GM23338 (cell line): ENCODE measurements around the gene FGGY. TPM values are rescaled to one million over a fixed set of nuclear protein-coding genes. Genes with fewer than 3 reads are reported as not detected.

Experiments used
- ATAC-seq: fragments of 200-7000 bp; cut with Tn5 transposase; 3 replicates; pipeline ENCODE4 v1.9.1; 2020
- DNase-seq: peaks from one replicate; pipeline ENCODE4 v3.0.0-alpha.2; 2015; ENCODE audit warnings: low spot score
- H2AFZ ChIP-seq: fragments of 200-600 bp; sonication (generic); 2 replicates; pipeline ENCODE4 v1.8.0; 2016; ENCODE audit warnings: antibody characterized with exemption, mild to moderate bottlenecking, moderate library complexity
- H3F3A ChIP-seq: fragments of 200-600 bp; sonication (generic); replicated peaks from 2 replicates; pipeline ENCODE4 v1.8.0; 2017; ENCODE audit warnings: antibody characterized with exemption, mixed run types, low read depth
- H3K27ac ChIP-seq: fragments of 200-600 bp; sonication (generic); 2 replicates; pipeline ENCODE4 v1.6.1; 2016; ENCODE audit warnings: low read depth
- H3K27me3 ChIP-seq: fragments of 200-600 bp; sonication (generic); 2 replicates; pipeline ENCODE4 v1.8.0; 2016; ENCODE audit warnings: mild to moderate bottlenecking, mixed run types, moderate library complexity; ENCODE audit not compliant: insufficient read depth
- H3K36me3 ChIP-seq: fragments of 200-600 bp; sonication (generic); 2 replicates; pipeline ENCODE4 v1.8.0; 2016; ENCODE audit warnings: mild to moderate bottlenecking; ENCODE audit not compliant: insufficient read depth
- H3K4me1 ChIP-seq: fragments of 200-600 bp; sonication (generic); 2 replicates; pipeline ENCODE4 v1.8.0; 2016; ENCODE audit warnings: mild to moderate bottlenecking, moderate library complexity; ENCODE audit not compliant: insufficient read depth
- H3K4me2 ChIP-seq: fragments of 200-600 bp; sonication (generic); 2 replicates; pipeline ENCODE4 v1.7.1; 2017; ENCODE audit warnings: mixed run types
- H3K4me3 ChIP-seq: fragments of 200-600 bp; sonication (generic); 2 replicates; pipeline ENCODE4 v1.6.1; 2016; ENCODE audit warnings: mixed run types
- H3K79me2 ChIP-seq: fragments of 200-600 bp; sonication (generic); replicated peaks from 2 replicates; pipeline ENCODE4 v1.8.0; 2017; ENCODE audit warnings: mild to moderate bottlenecking; ENCODE audit not compliant: insufficient read depth
- H3K9me2 ChIP-seq: fragments of 200-600 bp; sonication (generic); 2 replicates; pipeline ENCODE4 v1.8.0; 2017; ENCODE audit not compliant: insufficient read depth
- H4K20me1 ChIP-seq: fragments of 200-600 bp; sonication (generic); replicated peaks from 2 replicates; pipeline ENCODE4 v1.8.0; 2017; ENCODE audit warnings: mild to moderate bottlenecking; ENCODE audit not compliant: insufficient read depth
- H3K27ac Mint-ChIP-seq: 2 replicates; pipeline ENCODE4 v1.8.0; 2020; ENCODE audit warnings: inconsistent platforms, mild to moderate bottlenecking, moderate library complexity, mixed read lengths
- H3K27me3 Mint-ChIP-seq: 3 replicates; pipeline ENCODE4 v1.8.0; 2022; ENCODE audit warnings: low read depth, mild to moderate bottlenecking, moderate library complexity, mixed read lengths, inconsistent platforms; ENCODE audit not compliant: insufficient read depth, poor library complexity
- H3K36me3 Mint-ChIP-seq: 3 replicates; pipeline ENCODE4 v1.8.0; 2021; ENCODE audit warnings: low read depth, mild to moderate bottlenecking, inconsistent platforms, moderate library complexity, mixed read lengths
- H3K4me1 Mint-ChIP-seq: 3 replicates; pipeline ENCODE4 v1.8.0; 2020; ENCODE audit warnings: mild to moderate bottlenecking, inconsistent platforms, mixed read lengths
- H3K4me3 Mint-ChIP-seq: 3 replicates; pipeline ENCODE4 v1.8.0; 2021; ENCODE audit warnings: moderate library complexity, mild to moderate bottlenecking, inconsistent platforms, mixed read lengths
- H3K9me3 Mint-ChIP-seq: 3 replicates; pipeline ENCODE4 v1.8.0; 2020; ENCODE audit warnings: moderate library complexity, mild to moderate bottlenecking, inconsistent platforms, mixed read lengths
- CREB1 ChIP-seq: fragments of 250-450 bp; sonication (Bioruptor Pico); IDR thresholded peaks from 2 replicates; pipeline ENCODE4 v1.5.0; 2020; ENCODE audit warnings: low read depth, mild to moderate bottlenecking, moderate library complexity
- CTCF ChIP-seq, 2 experiments: fragments of 200-600 bp in 1 of 2; sonication (generic) in 1 of 2; conservative IDR thresholded peaks; 2 replicates each; pipeline versions ENCODE4 v1.5.1 to v1.6.1; 2016 to 2017; ENCODE audit warnings: antibody characterized with exemption in 2 of 2, low read depth in 2 of 2, mild to moderate bottlenecking in 2 of 2, moderate library complexity in 1 of 2
- ETS1 ChIP-seq: IDR thresholded peaks from 2 replicates; pipeline ENCODE4 v1.6.1; 2016; ENCODE audit warnings: antibody characterized with exemption
- EZH2 ChIP-seq: fragments of 200-600 bp; sonication (generic); IDR thresholded peaks from one replicate; pipeline ENCODE4 v1.8.0; 2017; ENCODE audit warnings: antibody characterized with exemption, mild to moderate bottlenecking, low read depth; ENCODE audit not compliant: unreplicated experiment
- EZH2phosphoT487 ChIP-seq: fragments of 200-600 bp; sonication (generic); IDR thresholded peaks from one replicate; pipeline ENCODE4 v1.8.1; 2018; ENCODE audit warnings: antibody characterized with exemption; ENCODE audit not compliant: unreplicated experiment
- NANOG ChIP-seq: IDR thresholded peaks from 2 replicates; pipeline ENCODE4 v1.6.1; 2016; ENCODE audit warnings: antibody characterized with exemption, borderline replicate concordance
- REST ChIP-seq: IDR thresholded peaks from one replicate; pipeline ENCODE4 v1.6.1; 2018; ENCODE audit warnings: antibody characterized with exemption; ENCODE audit not compliant: unreplicated experiment
- STAT1 ChIP-seq: IDR thresholded peaks from one replicate; pipeline ENCODE4 v1.6.1; 2016; ENCODE audit warnings: antibody characterized with exemption; ENCODE audit not compliant: unreplicated experiment
- ZNF114 ChIP-seq: fragments of 250-450 bp; sonication (Bioruptor Pico); IDR thresholded peaks from 2 replicates; pipeline ENCODE4 v1.5.0; 2020; ENCODE audit warnings: mild to moderate bottlenecking, moderate library complexity
- ZNF331 ChIP-seq: fragments of 250-450 bp; sonication (Bioruptor Pico); IDR thresholded peaks from 2 replicates; pipeline ENCODE4 v1.5.0; 2020; ENCODE audit warnings: low read depth, mild to moderate bottlenecking, moderate library complexity
- polyA plus RNA-seq: library from polyadenylated mRNA; unstranded; fragments of >200 nt; fragmentation: Nextera tagmentation; extraction: Ambion mirVana; gene quantifications from 2 replicates; pipeline ENCODE4 v1.2.1, GENCODE V29; 2016
- total RNA-seq: library from RNA; depleted of rRNA; stranded (reverse); fragments of >200 nt; shearing (Covaris generic); gene quantifications from 2 replicates; pipeline ENCODE4 v1.2.3, GENCODE V29; 2014

Gene FGGY
- total and polyA plus RNA-seq, 2 experiments from 2014 or later: 10.9 to 21.4 TPM

GRCh38 chr1:59291561-59291960, 5.3 kb upstream of the FGGY start:
- Mint-ChIP-seq H3K36me3 (no peaks in the 10 kb centered on the region), H3K4me1 (peaks cover 9% of the 10 kb centered on the region; the same call in 2 of the 3 replicates), H3K27ac (no peak overlapping the region), H3K9me3 (no peaks in the 10 kb centered on the region), H3K27me3 (no peaks in the 10 kb centered on the region), H3K4me3 (no peak overlapping the region)
- H4K20me1 ChIP-seq: no peaks in the 10 kb centered on the region
- TF ChIP-seq CREB1 (CRISPR knock-in tag): no peak
- TF ChIP-seq ETS1: no peak
- TF ChIP-seq REST: no peak
- TF ChIP-seq EZH2phosphoT487: no peak
- no peak for TF ChIP-seq NANOG
- TF ChIP-seq ZNF331: no peak
- TF ChIP-seq STAT1: no peak
- no peak for TF ChIP-seq EZH2
- no peak for TF ChIP-seq CTCF (conservative IDR thresholded peaks at IDR 0.05; ENCODE audit: low read depth in 2 of 2)
- H3K36me3 ChIP-seq: no peaks in the 10 kb centered on the region
- peaks cover 7% of the 10 kb centered on the region for H3K4me1 ChIP-seq
- ATAC-seq (no peak), DNase-seq (no peak)
- no peak overlapping the region for H3K4me3 ChIP-seq
- H3K27ac ChIP-seq: no peak overlapping the region
- H3F3A ChIP-seq: no peaks in the 10 kb centered on the region
- no peak overlapping the region for H3K4me2 ChIP-seq
- no peak overlapping the region for H2AFZ ChIP-seq
- H3K79me2 ChIP-seq: no peaks in the 10 kb centered on the region
- 0 out of 2 replicates have a peak, but pooled peaks cover 5% of the 10 kb centered on the region for H3K27me3 ChIP-seq
- no peaks in the 10 kb centered on the region for H3K9me2 ChIP-seq

GRCh38 chr1:59292562-59292961, 4.3 kb upstream of the FGGY start:
- Histone ChIP-seq H3K27ac (no peak overlapping the region), H3F3A (0 out of 2 replicates have a peak, but pooled peaks cover 6% of the 10 kb centered on the region), H3K36me3 (no peaks in the 10 kb centered on the region), H3K9me2 (no peaks in the 10 kb centered on the region), H2AFZ (no peak overlapping the region), H3K79me2 (no peaks in the 10 kb centered on the region), H3K4me3 (no peak overlapping the region), H3K4me2 (no peak overlapping the region), H3K4me1 (peaks cover 11% of the 10 kb centered on the region), H4K20me1 (no peaks in the 10 kb centered on the region), H3K27me3 (0 out of 2 replicates have a peak, but pooled peaks cover 5% of the 10 kb centered on the region)
- no peak for ATAC-seq
- Mint-ChIP-seq H3K4me3 (no peak overlapping the region), H3K4me1 (peaks cover 11% of the 10 kb centered on the region), H3K9me3 (no peaks in the 10 kb centered on the region; the same call in 2 of the 3 replicates), H3K27me3 (no peaks in the 10 kb centered on the region), H3K36me3 (no peaks in the 10 kb centered on the region), H3K27ac (no peak overlapping the region)
- DNase-seq: no peak
- TF ChIP-seq CTCF (conservative IDR thresholded peaks at IDR 0.05; ENCODE audit: low read depth in 2 of 2) (no peak), ZNF114 (CRISPR knock-in tag) (no peak)
